NOMO-1 (cell line): ENCODE results near the gene MAP3K2.

Experiments used
- DNase-seq, 2 experiments: peaks; one replicate each; lab custom pipeline; 2025; ENCODE audit not compliant: unreplicated experiment in 2 of 2; lab: John Stamatoyannopoulos, UW

The MAP3K2 gene

GRCh38 chr2:127309468-127309867, 78.3 kb downstream of the MAP3K2 start:
- no peak for DNase-seq

GRCh38 chr2:127308586-127309138, 79.1 kb downstream of the MAP3K2 start:
- no peak for DNase-seq

- DNase-seq = peak; percentile 32 to 87
These were observed 81.7 kb downstream of the MAP3K2 start for GRCh38 chr2:127305990-127306585.

GRCh38 chr2:127302168-127302567, 85.6 kb downstream of the MAP3K2 start:
- DNase-seq = no peak

GRCh38 chr2:127293748-127294562, 93.8 kb downstream of the MAP3K2 start, which contains the start of gene ERCC3:
Gene ERCC3 (minus strand): TSS chr2:127294144. CDS start chr2:127294081, 63 bp downstream.
- DNase-seq = peak; percentile 69 to 78

GRCh38 chr2:127293386-127293747, 94.4 kb downstream of the MAP3K2 start:
- DNase-seq = no peak

GRCh38 chr2:127288274-127288673, 99.5 kb downstream of the MAP3K2 start:
- DNase-seq = no peak

- DNase-seq = no peak
These were observed 104.5 kb downstream of the MAP3K2 start for GRCh38 chr2:127283275-127283674.

- DNase-seq = no peak
These were observed 107.1 kb downstream of the MAP3K2 start for GRCh38 chr2:127280693-127281092.

- DNase-seq = no peak
These were observed 108.0 kb downstream of the MAP3K2 start for GRCh38 chr2:127279781-127280180.

GRCh38 chr2:127278959-127279358, 108.8 kb downstream of the MAP3K2 start:
- peak in 1 of 2 experiments; percentile 29 for DNase-seq

GRCh38 chr2:127277028-127277427, 110.7 kb downstream of the MAP3K2 start:
- DNase-seq = no peak

GRCh38 chr2:127275789-127276188, 112.0 kb downstream of the MAP3K2 start:
- DNase-seq = no peak

- no peak for DNase-seq
These were observed 112.4 kb downstream of the MAP3K2 start for GRCh38 chr2:127275356-127275755.

- no peak for DNase-seq
These were observed 117.1 kb downstream of the MAP3K2 start for GRCh38 chr2:127270663-127271062.

GRCh38 chr2:127261804-127262406, 125.9 kb downstream of the MAP3K2 start:
- no peak for DNase-seq

- no peak for DNase-seq
These were observed 128.4 kb downstream of the MAP3K2 start for GRCh38 chr2:127259355-127259754.

- no peak for DNase-seq
These were observed 130.9 kb downstream of the MAP3K2 start for GRCh38 chr2:127256866-127257265.

- DNase-seq = no peak
These were observed 131.4 kb downstream of the MAP3K2 start for GRCh38 chr2:127256381-127256780.

GRCh38 chr2:127255721-127256120, 132.1 kb downstream of the MAP3K2 start:
- DNase-seq = no peak

- no peak for DNase-seq
These were observed 132.6 kb downstream of the MAP3K2 start for GRCh38 chr2:127255146-127255545.
